Lung (tissue), 12 donors: ENCODE measurements around the gene DLG4. TPM values are rescaled to one million over a fixed set of nuclear protein-coding genes. Genes with fewer than 3 reads are reported as not detected.
A peak's percentile ranks its signal among the peaks of the same experiment; 100 is the strongest.

Experiments used
- ATAC-seq: fragments of 200-7000 bp; cut with Tn5 transposase; one replicate; pipeline ENCODE4 v1.9.1; 2020; ENCODE audit warnings: moderate number of reproducible peaks; ENCODE audit not compliant: insufficient read depth, low FRiP score
- DNase-seq, 3 donors: peaks; one replicate each; pipeline ENCODE4 v3.0.0-alpha.2; 2013 to 2017
- H3K27ac ChIP-seq, 2 donors: one replicate each; pipeline ENCODE4 v1.5.1; 2013; ENCODE audit warnings: mild to moderate bottlenecking in 2 of 2, moderate library complexity in 2 of 2, control low read depth in 1 of 2, inconsistent platforms in 1 of 2, low read depth in 1 of 2, low read length in 1 of 2
- H3K27me3 ChIP-seq, 3 donors: one replicate each; pipeline ENCODE4 v1.5.1; 2013; ENCODE audit warnings: low read length in 2 of 3; ENCODE audit not compliant: control insufficient read depth in 3 of 3, insufficient read depth in 3 of 3
- H3K36me3 ChIP-seq, 4 donors: one replicate each; pipeline ENCODE4 v1.5.1; 2013; ENCODE audit warnings: low read length in 4 of 4, mild to moderate bottlenecking in 1 of 4, moderate library complexity in 1 of 4; ENCODE audit not compliant: control insufficient read depth in 4 of 4, insufficient read depth in 4 of 4
- H3K4me1 ChIP-seq, 5 donors: one replicate each; pipeline ENCODE4 v1.5.1; 2013; ENCODE audit warnings: low read length in 5 of 5, mild to moderate bottlenecking in 2 of 5, moderate library complexity in 1 of 5; ENCODE audit not compliant: control insufficient read depth in 5 of 5, insufficient read depth in 5 of 5
- H3K4me3 ChIP-seq: one replicate; pipeline ENCODE4 v1.5.1; 2013; ENCODE audit warnings: mild to moderate bottlenecking, control low read depth, moderate library complexity
- H3K9ac ChIP-seq, 2 donors: one replicate each; pipeline ENCODE4 v1.5.1; 2013; ENCODE audit warnings: low read length in 2 of 2, control low read depth in 1 of 2; ENCODE audit not compliant: insufficient read depth in 1 of 2
- H3K9me3 ChIP-seq, 4 donors: one replicate each; pipeline ENCODE4 v1.5.1; 2013; ENCODE audit warnings: low read length in 3 of 4, mild to moderate bottlenecking in 1 of 4, moderate library complexity in 1 of 4; ENCODE audit not compliant: control insufficient read depth in 4 of 4, insufficient read depth in 3 of 4
- CTCF ChIP-seq: IDR thresholded peaks from 2 replicates; pipeline ENCODE4 v1.5.1; 2012; ENCODE audit warnings: mild to moderate bottlenecking; ENCODE audit errors: control extremely low read depth, extremely low read depth
- WGBS, 2 donors: extraction: QIAGEN DNeasy Blood & Tissue Kit; methylation state at CpG; one replicate each; pipeline ENCODE4 v1.1.7; 2013; 5-methylcytosine and 5-hydroxymethylcytosine counted together
- polyA plus RNA-seq, 2 donors: library from polyadenylated mRNA; stranded (reverse); fragments of 200-250 nt; gene quantifications; one replicate each; pipeline ENCODE4 v1.2.1, GENCODE V29; 2013
- total RNA-seq, 2 donors: library from RNA; depleted of rRNA in 1 of 2; stranded (reverse); fragments of >200 nt in 1 of 2; gene quantifications; one replicate each; pipeline ENCODE4 v1.2.1, GENCODE V29; 2014 to 2021
- donor health status: control.
- donor health status: control.
- donor health status: Bipolar disorder and iron deficiency.
- donor health status: healthy.
- donor health status: DM: yes; HTN: yes; CAD: no.

Gene DLG4
- total and polyA plus RNA-seq, 4 donors = 10.0 to 20.1 (median 15.2) TPM

GRCh38 chr17:7215136-7215638 is 4.4 kb downstream of the DLG4 start:
- Histone ChIP-seq H3K4me1 (peaks cover 6 to 58% (median 16%) of the 10 kb centered on the region in 5 donors), H3K4me3 (no peak overlapping the region), H3K9ac (peak overlapping the region in 1 of 2 donors; percentile 0), H3K9me3 (no peaks in the 10 kb centered on the region), H3K36me3 (no peaks in the 10 kb centered on the region), H3K27me3 (no peaks in the 10 kb centered on the region), H3K27ac (peak overlapping the region in 1 of 2 donors; percentile 71)
- DNase-seq (peak in 1 of 3 donors; percentile 98), ATAC-seq (no peak)
- no peak for TF ChIP-seq CTCF
- 26 to 31% methylated on average over 9 of the region's 9 CpGs for WGBS, 2 donors

- WGBS, 2 donors = 0 to 1% methylated on average over 44 to 45 of the region's 45 CpGs
- ATAC-seq (peak; percentile 92), DNase-seq (peak; percentile 99 to 100 (median 99))
- Histone ChIP-seq H3K4me3 (peak overlapping the region; percentile 36), H3K27ac (peak overlapping the region; percentile 28 to 67), H3K9ac (peak overlapping the region in 1 of 2 donors; percentile 72), H3K9me3 (no peaks in the 10 kb centered on the region), H3K27me3 (no peaks in the 10 kb centered on the region), H3K36me3 (no peaks in the 10 kb centered on the region), H3K4me1 (peaks cover 6 to 57% (median 16%) of the 10 kb centered on the region in 5 donors)
- TF ChIP-seq CTCF = peak; percentile 8
Measured at GRCh38 chr17:7214300-7215135, 5.1 kb downstream of the DLG4 start.

GRCh38 chr17:7213895-7214299 is 5.7 kb downstream of the DLG4 start:
- Histone ChIP-seq H3K27ac (no peak overlapping the region), H3K4me1 (peaks cover 6 to 53% (median 15%) of the 10 kb centered on the region in 5 donors), H3K9me3 (no peaks in the 10 kb centered on the region), H3K27me3 (no peaks in the 10 kb centered on the region), H3K9ac (peak overlapping the region in 1 of 2 donors; percentile 11), H3K36me3 (no peaks in the 10 kb centered on the region), H3K4me3 (peak overlapping the region; percentile 34)
- TF ChIP-seq CTCF = no peak
- ATAC-seq = no peak
- peak; percentile 93 to 97 (median 94) for DNase-seq
- 3 to 4% methylated on average over 15 of the region's 15 CpGs for WGBS, 2 donors
